Left hindlimb (tissue), 1 donor: ENCODE results near the gene DGCR8.

Experiments used
- DNase-seq: peaks from one replicate; pipeline ENCODE4 v3.0.0-alpha.2; 2018

DGCR8 gene

GRCh38 chr22:20111689-20112622, 31.9 kb downstream of the DGCR8 start:
- DNase-seq, result peak; percentile 32

GRCh38 chr22:20112623-20113511, 32.8 kb downstream of the DGCR8 start:
- DNase-seq, result peak; percentile 32

- DNase-seq, result peak; percentile 28
Measured at GRCh38 chr22:20113551-20114310, 33.7 kb downstream of the DGCR8 start.

GRCh38 chr22:20114506-20115475, 34.8 kb downstream of the DGCR8 start:
- DNase-seq, result peak; percentile 40

- DNase-seq, result peak; percentile 43
Measured at GRCh38 chr22:20115691-20116375, 35.8 kb downstream of the DGCR8 start, which contains the start of gene RANBP1. TSS of gene RANBP1 (plus strand) at chr22:20116104. CDS start at chr22:20116185, 81 bp downstream.

GRCh38 chr22:20116376-20116950, 36.4 kb downstream of the DGCR8 start:
- peak; percentile 42 for DNase-seq

GRCh38 chr22:20116951-20117632, 37.1 kb downstream of the DGCR8 start, which contains the start of gene TRMT2A:
TSS of gene TRMT2A (minus strand) at chr22:20117226. CDS start at chr22:20116906, 320 bp downstream.
- peak; percentile 98 for DNase-seq

GRCh38 chr22:20117633-20118299, 37.7 kb downstream of the DGCR8 start:
- DNase-seq, result peak; percentile 56

GRCh38 chr22:20118300-20119020, 38.4 kb downstream of the DGCR8 start:
- peak; percentile 23 for DNase-seq

GRCh38 chr22:20121856-20122415, 41.9 kb downstream of the DGCR8 start:
- no peak for DNase-seq

- DNase-seq, result no peak
Measured at GRCh38 chr22:20123366-20124082, 43.5 kb downstream of the DGCR8 start.

GRCh38 chr22:20124083-20124787, 44.2 kb downstream of the DGCR8 start:
- DNase-seq, result no peak

GRCh38 chr22:20125201-20126174, 45.4 kb downstream of the DGCR8 start:
- no peak for DNase-seq

- DNase-seq, result no peak
Measured at GRCh38 chr22:20126284-20127029, 46.4 kb downstream of the DGCR8 start.
